LNCaP clone FGC (cell line): Measurements from ENCODE around the gene BMPR1B.

Source experiments
- DNase-seq: peaks from one replicate; pipeline ENCODE4 v3.0.0-alpha.2; 2011; ENCODE audit warnings: low read depth
- H3K4me3 ChIP-seq: 2 replicates; pipeline ENCODE4 v1.5.1; 2011; ENCODE audit warnings: mild to moderate bottlenecking, low read depth, low read length, control low read depth
- TF ChIP-seq, protein P1 (sequence below): IDR thresholded peaks from 2 replicates; pipeline ENCODE4 v1.5.1; 2012; ENCODE audit warnings: mild to moderate bottlenecking; ENCODE audit not compliant: control insufficient read depth, insufficient read depth; ENCODE audit errors: extremely low read depth

Gene BMPR1B

DNA sequence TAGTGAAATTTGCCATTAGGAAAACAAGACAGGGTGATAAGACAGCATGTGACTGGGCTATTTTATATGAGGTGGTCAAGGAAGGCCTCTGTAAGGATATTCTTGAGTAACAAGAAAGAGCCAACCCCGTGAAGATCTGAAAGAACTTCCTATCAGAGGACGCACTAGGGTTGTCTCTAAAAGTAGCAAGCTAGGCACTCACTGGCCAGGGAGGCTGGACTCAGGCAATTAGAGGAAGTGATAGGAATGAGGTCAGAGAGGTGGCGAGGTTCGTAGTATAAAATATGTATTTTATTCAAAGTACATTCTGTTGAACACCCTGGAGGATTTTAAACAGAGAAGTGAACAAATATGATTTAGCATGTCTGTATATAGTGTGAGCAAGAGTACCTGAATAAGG, 4.6 kb downstream of the BMPR1B start:
- no peak overlapping the region for H3K4me3 ChIP-seq
- no peak for DNase-seq
- TF ChIP-seq, protein P1, sequence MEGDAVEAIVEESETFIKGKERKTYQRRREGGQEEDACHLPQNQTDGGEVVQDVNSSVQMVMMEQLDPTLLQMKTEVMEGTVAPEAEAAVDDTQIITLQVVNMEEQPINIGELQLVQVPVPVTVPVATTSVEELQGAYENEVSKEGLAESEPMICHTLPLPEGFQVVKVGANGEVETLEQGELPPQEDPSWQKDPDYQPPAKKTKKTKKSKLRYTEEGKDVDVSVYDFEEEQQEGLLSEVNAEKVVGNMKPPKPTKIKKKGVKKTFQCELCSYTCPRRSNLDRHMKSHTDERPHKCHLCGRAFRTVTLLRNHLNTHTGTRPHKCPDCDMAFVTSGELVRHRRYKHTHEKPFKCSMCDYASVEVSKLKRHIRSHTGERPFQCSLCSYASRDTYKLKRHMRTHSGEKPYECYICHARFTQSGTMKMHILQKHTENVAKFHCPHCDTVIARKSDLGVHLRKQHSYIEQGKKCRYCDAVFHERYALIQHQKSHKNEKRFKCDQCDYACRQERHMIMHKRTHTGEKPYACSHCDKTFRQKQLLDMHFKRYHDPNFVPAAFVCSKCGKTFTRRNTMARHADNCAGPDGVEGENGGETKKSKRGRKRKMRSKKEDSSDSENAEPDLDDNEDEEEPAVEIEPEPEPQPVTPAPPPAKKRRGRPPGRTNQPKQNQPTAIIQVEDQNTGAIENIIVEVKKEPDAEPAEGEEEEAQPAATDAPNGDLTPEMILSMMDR = no peak

DNA sequence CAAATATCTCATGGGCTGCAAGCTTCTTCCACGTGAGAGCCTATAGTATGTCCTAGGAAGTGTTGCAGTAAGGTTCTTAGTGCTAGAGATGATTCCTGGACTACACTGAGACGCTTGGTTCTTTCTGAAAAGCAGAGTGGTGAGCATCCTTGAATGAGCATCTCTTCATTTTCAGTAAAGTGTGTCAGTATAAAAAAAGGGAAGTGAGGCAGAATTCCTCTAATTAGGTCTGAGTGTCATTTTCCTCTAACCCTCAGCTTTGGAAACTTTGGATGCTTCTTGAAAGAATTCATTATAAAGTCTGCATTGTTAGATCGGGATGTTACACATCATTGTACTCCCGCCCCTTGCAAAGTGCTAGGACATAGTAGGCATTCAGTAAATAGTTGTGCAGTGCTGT, 5.2 kb downstream of the BMPR1B start:
- H3K4me3 ChIP-seq = no peak overlapping the region
- TF ChIP-seq, protein P1 = no peak
- DNase-seq = no peak

DNA sequence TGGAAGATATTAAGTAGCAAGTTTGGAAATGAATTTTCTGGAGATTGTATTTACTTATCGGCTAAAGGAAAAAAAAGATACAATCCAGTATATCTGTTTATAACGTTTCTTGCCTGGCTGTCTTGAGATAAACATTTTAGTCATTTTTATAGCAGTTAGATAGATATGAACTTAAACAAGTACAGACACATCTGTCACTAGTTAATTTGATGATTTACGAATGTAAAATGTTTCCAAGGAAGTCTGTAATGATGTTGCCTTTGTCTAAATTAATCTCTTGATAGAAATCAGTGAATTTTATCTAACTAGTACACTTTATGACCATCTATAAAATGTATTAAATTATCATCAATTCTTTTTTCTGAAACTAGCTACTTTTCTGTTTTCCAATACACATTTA, 5.7 kb downstream of the BMPR1B start:
- DNase-seq = no peak
- TF ChIP-seq, protein P1 = no peak
- no peak overlapping the region for H3K4me3 ChIP-seq

DNA sequence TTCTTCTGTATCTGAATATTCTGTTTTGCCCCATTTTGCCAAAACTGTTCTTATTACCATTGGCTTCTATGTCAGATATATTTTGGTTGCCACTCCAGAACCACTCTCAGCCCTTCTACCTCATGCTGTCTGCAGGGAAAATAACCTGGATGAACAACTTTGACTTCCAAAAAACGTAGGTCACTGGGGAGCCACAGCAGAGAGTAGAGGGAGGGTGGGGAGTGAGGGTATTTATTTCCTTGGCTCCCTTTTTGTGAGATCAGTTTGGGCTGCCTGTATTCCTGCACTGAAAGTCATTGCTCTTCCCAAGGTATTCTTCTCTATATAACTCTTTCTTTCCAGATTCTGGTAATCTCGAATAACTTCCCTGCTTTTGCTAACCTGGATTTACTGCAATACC, 6.3 kb downstream of the BMPR1B start:
- DNase-seq = no peak
- TF ChIP-seq, protein P1 = no peak
- H3K4me3 ChIP-seq = no peak overlapping the region

DNA sequence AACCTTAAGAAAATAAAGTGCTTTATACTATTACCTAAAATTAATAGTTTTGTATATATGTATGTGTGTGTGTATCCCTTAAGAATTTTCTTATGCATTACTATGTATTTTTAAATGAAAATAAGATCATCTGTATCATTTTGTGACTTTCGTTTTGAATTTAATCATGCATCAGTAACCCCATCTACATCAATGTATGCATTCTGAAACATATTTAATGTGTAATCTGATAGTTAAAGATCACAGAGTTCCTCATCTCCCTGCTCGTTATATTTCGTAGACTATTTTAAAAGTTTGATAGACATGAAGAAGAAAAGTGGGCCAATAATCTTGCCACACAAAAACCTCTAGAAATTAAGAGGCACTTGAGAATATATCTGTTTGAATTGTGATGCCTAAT, 7.4 kb downstream of the BMPR1B start:
- H3K4me3 ChIP-seq = no peak overlapping the region
- DNase-seq = no peak
- TF ChIP-seq, protein P1 = no peak

DNA sequence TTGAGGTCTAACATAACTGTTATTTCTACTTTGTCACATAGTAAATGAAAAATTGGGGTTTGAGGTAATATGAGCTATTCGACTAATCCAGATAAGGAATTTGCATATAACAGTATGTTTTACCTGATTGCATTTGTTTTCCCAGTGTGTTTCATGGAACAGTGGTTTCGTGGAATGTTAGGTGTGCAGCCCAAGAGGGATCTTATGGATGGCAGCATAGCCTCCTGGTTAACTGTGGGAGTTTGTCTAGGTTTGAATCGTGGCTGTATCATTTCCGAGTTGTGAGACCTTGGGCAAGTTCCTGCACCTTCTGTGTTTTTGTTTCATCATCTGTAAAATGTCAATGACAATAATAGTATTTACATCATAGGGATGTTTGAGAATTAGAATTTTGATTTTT, 7.9 kb downstream of the BMPR1B start:
- TF ChIP-seq, protein P1 = no peak
- H3K4me3 ChIP-seq = no peak overlapping the region
- DNase-seq = no peak

DNA sequence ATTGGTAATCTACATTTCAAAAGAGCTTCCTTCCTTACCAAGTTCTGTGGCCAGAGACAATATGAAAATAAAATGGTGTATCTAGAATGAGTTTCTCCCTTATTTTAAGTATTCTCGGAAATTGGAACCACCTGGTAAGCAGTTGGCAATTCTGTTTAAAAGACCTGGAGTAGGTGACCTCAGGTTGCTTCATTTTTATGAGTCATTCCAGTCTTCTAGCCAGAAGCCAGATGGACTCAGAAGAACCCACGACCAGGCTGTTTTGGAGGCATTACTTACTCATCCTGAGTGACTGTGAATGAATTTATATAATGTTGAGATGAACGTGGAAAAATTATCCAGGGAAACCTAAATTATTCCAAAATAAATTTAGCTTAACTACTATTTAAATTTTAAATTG, 9.1 kb downstream of the BMPR1B start:
- DNase-seq = peak; percentile 71
- TF ChIP-seq, protein P1 = no peak
- no peak overlapping the region for H3K4me3 ChIP-seq
